GM19397 (cell line): Measurements from ENCODE around the gene TRMU.
"Not testable (repeated sequence)": the region's sequence is repeated elsewhere in the genome, so short reads cannot be mapped to it uniquely, and the experiment has no call there.

Experiments used
- ATAC-seq: cut with Tn5 transposase; IDR thresholded peaks from one replicate; pipeline ENCODE4 v1.9.1; 2021; ENCODE audit warnings: mild to moderate bottlenecking, moderate library complexity; ENCODE audit not compliant: unreplicated experiment

TRMU gene

GRCh38 chr22:46299101-46299500, 36.4 kb upstream of the TRMU start:
- ATAC-seq, result no peak

GRCh38 chr22:46300491-46300890, 35.0 kb upstream of the TRMU start:
- no peak for ATAC-seq

GRCh38 chr22:46303347-46303965, 32.1 kb upstream of the TRMU start:
- no peak for ATAC-seq

- ATAC-seq, result no peak
These were observed 27.1 kb upstream of the TRMU start for GRCh38 chr22:46308283-46308988.

- ATAC-seq, result no peak
These were observed 25.9 kb upstream of the TRMU start for GRCh38 chr22:46309526-46310085.

- no peak for ATAC-seq
These were observed 23.5 kb upstream of the TRMU start for GRCh38 chr22:46312056-46312455.

- not testable (repeated sequence) for ATAC-seq
These were observed 22.7 kb upstream of the TRMU start for GRCh38 chr22:46312848-46313247.

- no peak for ATAC-seq
These were observed 19.5 kb upstream of the TRMU start for GRCh38 chr22:46315976-46316375.

- no peak for ATAC-seq
These were observed 17.9 kb upstream of the TRMU start for GRCh38 chr22:46317646-46318045.

- ATAC-seq, result no peak
These were observed 16.9 kb upstream of the TRMU start for GRCh38 chr22:46318576-46318975.

GRCh38 chr22:46319319-46319718, 16.2 kb upstream of the TRMU start:
- ATAC-seq, result no peak

- ATAC-seq, result no peak
These were observed 15.3 kb upstream of the TRMU start for GRCh38 chr22:46320166-46320710.

- no peak for ATAC-seq
These were observed 14.7 kb upstream of the TRMU start for GRCh38 chr22:46320716-46321386.

GRCh38 chr22:46322711-46323110, 12.8 kb upstream of the TRMU start:
- no peak for ATAC-seq

GRCh38 chr22:46323162-46323561, 12.4 kb upstream of the TRMU start:
- ATAC-seq, result no peak

GRCh38 chr22:46326066-46326680, 9.3 kb upstream of the TRMU start:
- no peak for ATAC-seq

GRCh38 chr22:46327691-46328465, 7.6 kb upstream of the TRMU start:
- ATAC-seq, result no peak

- no peak for ATAC-seq
These were observed 6.7 kb upstream of the TRMU start for GRCh38 chr22:46328797-46329196.

GRCh38 chr22:46329616-46330015, 5.9 kb upstream of the TRMU start:
- no peak for ATAC-seq

GRCh38 chr22:46330426-46330825, 5.1 kb upstream of the TRMU start:
- no peak for ATAC-seq
